ENCODE measurements around the gene GRM7.

- TF ChIP-seq, protein P1, sequence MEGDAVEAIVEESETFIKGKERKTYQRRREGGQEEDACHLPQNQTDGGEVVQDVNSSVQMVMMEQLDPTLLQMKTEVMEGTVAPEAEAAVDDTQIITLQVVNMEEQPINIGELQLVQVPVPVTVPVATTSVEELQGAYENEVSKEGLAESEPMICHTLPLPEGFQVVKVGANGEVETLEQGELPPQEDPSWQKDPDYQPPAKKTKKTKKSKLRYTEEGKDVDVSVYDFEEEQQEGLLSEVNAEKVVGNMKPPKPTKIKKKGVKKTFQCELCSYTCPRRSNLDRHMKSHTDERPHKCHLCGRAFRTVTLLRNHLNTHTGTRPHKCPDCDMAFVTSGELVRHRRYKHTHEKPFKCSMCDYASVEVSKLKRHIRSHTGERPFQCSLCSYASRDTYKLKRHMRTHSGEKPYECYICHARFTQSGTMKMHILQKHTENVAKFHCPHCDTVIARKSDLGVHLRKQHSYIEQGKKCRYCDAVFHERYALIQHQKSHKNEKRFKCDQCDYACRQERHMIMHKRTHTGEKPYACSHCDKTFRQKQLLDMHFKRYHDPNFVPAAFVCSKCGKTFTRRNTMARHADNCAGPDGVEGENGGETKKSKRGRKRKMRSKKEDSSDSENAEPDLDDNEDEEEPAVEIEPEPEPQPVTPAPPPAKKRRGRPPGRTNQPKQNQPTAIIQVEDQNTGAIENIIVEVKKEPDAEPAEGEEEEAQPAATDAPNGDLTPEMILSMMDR (IDR thresholded peaks at IDR 0.05): no peak
- TF ChIP-seq POLR2A (IDR thresholded peaks at IDR 0.05) (no peak), POLR2AphosphoS5 (IDR thresholded peaks at IDR 0.05) (no peak), EP300 (IDR thresholded peaks at IDR 0.05) (no peak)
These were observed 891.1 kb downstream of the GRM7 start for GRCh38 chr3:7752005-7752404.
